Osteoblast (primary cell): ENCODE data around the gene CEP350. TPM values are rescaled to one million over a fixed set of nuclear protein-coding genes. Genes with fewer than 3 reads are reported as not detected.

Experiments
- DNase-seq: peaks from one replicate; pipeline ENCODE4 v3.0.0; 2011; ENCODE audit warnings: low spot score, mixed read lengths; ENCODE audit not compliant: insufficient read length; ENCODE audit errors: missing footprints
- H2AFZ ChIP-seq: 2 replicates; pipeline ENCODE4 v1.6.0; 2011; ENCODE audit warnings: mild to moderate bottlenecking, low read length
- H3K27ac ChIP-seq: 2 replicates; pipeline ENCODE4 v1.5.1; 2011; ENCODE audit warnings: mild to moderate bottlenecking, low read depth, low read length, moderate library complexity
- H3K27me3 ChIP-seq: 2 replicates; pipeline ENCODE4 v1.6.0; 2012; ENCODE audit warnings: mild to moderate bottlenecking, control low read depth, inconsistent platforms, low read length, moderate library complexity; ENCODE audit not compliant: insufficient read depth
- H3K36me3 ChIP-seq: 2 replicates; pipeline ENCODE4 v1.5.1; 2011; ENCODE audit warnings: mild to moderate bottlenecking, low read length, control low read depth, moderate library complexity; ENCODE audit not compliant: insufficient read depth
- H3K4me1 ChIP-seq: 2 replicates; pipeline ENCODE4 v1.5.1; 2011; ENCODE audit warnings: mild to moderate bottlenecking, low read length, control low read depth, moderate library complexity; ENCODE audit not compliant: insufficient read depth
- H3K4me2 ChIP-seq: 2 replicates; pipeline ENCODE4 v1.6.0; 2011; ENCODE audit warnings: mild to moderate bottlenecking, low read length; ENCODE audit not compliant: insufficient read depth
- H3K4me3 ChIP-seq: fragments of 200-600 bp; sonication (generic); 3 replicates; pipeline ENCODE4 v1.5.1; 2012; ENCODE audit warnings: mild to moderate bottlenecking, low read length, inconsistent platforms; ENCODE audit not compliant: insufficient read depth
- H3K79me2 ChIP-seq: 2 replicates; pipeline ENCODE4 v1.6.0; 2012; ENCODE audit warnings: mild to moderate bottlenecking, low read length, control low read depth, inconsistent platforms; ENCODE audit not compliant: insufficient read depth
- H3K9me3 ChIP-seq: 2 replicates; pipeline ENCODE4 v1.5.1; 2011; ENCODE audit warnings: low read depth, low read length, control low read depth
- H4K20me1 ChIP-seq: 2 replicates; pipeline ENCODE4 v1.6.0; 2012; ENCODE audit warnings: mild to moderate bottlenecking, low read length, control low read depth; ENCODE audit not compliant: insufficient read depth
- total RNA-seq: library from RNA; depleted of rRNA; stranded (reverse); fragments of >200 nt; gene quantifications from 2 replicates; pipeline ENCODE4 v1.2.3, GENCODE V29; 2012
- TF ChIP-seq, protein P1 (sequence below): IDR thresholded peaks from 2 replicates; pipeline ENCODE4 v1.5.1; 2011; ENCODE audit warnings: mild to moderate bottlenecking, low read depth, low read length, moderate library complexity; ENCODE audit errors: extremely low read depth

CEP350 gene
- total RNA-seq, 1 donor, result 82.2 TPM

DNA sequence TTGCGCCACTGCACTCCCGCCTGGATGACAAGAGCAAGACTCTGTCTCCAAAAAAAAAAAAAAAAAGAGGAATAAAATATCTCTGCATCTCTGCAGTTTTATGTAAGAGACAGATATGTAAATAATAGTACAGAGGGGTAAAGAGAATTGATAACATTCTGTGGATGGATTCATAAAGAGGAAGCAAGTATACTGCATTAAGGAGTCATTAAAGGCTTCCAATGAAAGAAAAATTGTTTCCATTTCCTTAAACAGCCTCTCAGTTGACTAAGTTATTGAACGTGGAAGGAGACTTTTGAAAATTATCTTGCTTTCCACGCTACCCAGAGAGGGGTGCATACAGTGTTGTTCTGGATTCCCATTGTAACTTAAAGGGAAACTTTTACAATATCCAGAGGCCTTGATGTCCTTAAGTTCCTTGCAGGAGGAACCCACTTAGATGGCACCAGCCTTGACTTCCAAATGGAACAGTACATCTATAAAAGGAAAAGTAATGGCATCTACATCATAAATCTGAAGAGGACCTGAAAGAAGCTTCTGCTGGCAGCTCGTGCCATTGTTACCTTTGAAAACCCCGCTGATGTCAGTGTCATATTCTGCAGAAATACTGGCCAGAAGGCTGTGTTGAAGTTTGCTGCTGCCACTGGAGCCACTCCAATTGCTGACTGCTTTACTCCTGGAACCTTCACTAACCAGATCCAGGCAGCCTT lies 13.8 kb downstream of the CEP350 start:
- Histone ChIP-seq H3K4me1 (peaks cover 3% of the 10 kb centered on the region), H3K27me3 (no peaks in the 10 kb centered on the region), H3K9me3 (no peaks in the 10 kb centered on the region), H3K4me3 (no peak overlapping the region), H3K27ac (no peak overlapping the region), H3K4me2 (no peak overlapping the region), H3K36me3 (no peaks in the 10 kb centered on the region), H4K20me1 (peaks cover 3% of the 10 kb centered on the region), H3K79me2 (peaks cover 97% of the 10 kb centered on the region), H2AFZ (no peak overlapping the region)
- no peak for DNase-seq
- TF ChIP-seq, protein P1, sequence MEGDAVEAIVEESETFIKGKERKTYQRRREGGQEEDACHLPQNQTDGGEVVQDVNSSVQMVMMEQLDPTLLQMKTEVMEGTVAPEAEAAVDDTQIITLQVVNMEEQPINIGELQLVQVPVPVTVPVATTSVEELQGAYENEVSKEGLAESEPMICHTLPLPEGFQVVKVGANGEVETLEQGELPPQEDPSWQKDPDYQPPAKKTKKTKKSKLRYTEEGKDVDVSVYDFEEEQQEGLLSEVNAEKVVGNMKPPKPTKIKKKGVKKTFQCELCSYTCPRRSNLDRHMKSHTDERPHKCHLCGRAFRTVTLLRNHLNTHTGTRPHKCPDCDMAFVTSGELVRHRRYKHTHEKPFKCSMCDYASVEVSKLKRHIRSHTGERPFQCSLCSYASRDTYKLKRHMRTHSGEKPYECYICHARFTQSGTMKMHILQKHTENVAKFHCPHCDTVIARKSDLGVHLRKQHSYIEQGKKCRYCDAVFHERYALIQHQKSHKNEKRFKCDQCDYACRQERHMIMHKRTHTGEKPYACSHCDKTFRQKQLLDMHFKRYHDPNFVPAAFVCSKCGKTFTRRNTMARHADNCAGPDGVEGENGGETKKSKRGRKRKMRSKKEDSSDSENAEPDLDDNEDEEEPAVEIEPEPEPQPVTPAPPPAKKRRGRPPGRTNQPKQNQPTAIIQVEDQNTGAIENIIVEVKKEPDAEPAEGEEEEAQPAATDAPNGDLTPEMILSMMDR, result no peak

DNA sequence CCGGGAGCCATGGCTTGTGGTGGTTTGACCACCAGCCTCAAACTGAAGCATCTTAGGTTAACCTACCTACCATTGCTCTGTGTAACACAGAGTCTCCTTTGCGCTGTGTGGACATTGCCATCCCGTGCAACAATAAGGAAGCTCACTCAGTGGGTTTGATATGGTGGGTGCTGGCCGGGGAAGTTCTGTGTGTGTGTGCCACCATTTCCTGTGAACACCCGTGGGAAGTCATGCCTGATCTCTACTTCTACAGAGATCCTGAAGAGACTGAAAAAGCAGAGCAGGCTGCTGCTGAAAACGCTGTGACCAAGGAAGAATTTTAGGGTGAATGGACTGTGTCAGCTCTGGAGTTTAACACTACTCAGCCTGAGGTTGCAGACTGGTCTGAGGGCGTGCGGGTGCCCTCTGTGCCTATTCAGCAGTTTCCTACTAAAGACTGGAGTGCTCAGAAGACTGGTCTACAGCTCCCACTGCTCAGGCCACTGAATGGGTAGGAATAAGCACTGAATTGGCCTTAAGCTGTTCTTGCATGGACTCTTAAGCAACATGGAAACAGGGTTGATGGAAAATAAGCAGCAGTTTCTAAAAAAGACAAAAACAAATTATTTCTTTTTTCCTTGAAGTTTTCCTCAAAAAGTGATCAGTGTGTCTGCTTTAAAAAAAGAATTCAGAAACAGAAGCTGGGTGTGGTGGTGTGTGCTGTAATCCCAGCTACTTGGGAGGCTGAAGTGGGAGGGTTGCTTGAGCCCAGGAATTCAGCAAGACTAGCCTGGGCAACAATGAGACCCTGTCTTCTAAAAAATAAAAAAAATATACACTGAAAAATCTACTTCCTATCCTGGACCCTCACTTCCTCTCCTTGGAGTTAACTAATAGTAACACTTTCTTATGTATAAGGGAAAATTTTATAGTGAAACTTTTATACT lies 14.6 kb downstream of the CEP350 start:
- TF ChIP-seq, protein P1, result no peak
- no peaks in the 10 kb centered on the region for H3K36me3 ChIP-seq
- no peak for DNase-seq
- H3K9me3 ChIP-seq, result no peaks in the 10 kb centered on the region
- peaks cover 97% of the 10 kb centered on the region for H3K79me2 ChIP-seq
- no peak overlapping the region for H3K4me2 ChIP-seq
- no peaks in the 10 kb centered on the region for H3K27me3 ChIP-seq
- peaks cover 3% of the 10 kb centered on the region for H4K20me1 ChIP-seq
- peaks cover 3% of the 10 kb centered on the region for H3K4me1 ChIP-seq
- H3K4me3 ChIP-seq, result no peak overlapping the region
- H3K27ac ChIP-seq, result no peak overlapping the region
- H2AFZ ChIP-seq, result no peak overlapping the region

DNA sequence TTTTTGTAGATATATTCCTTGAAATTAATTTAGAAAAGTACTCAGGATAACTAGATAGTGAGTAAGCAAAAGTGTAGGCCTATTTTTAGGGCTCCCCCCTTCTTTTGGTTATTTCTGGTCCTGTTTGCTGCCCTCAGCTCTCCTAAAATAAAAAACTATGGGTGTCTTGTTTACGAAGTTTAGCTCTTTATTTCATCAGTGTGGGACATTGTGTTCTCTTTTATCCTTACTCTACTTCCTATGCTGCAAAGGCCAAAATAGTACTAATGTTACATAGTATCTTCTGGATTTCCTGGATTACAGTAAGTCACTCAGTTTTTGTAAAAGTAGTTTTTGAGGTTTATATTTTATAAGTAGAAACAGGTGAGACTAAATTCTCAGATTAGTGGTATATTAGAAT lies 15.4 kb downstream of the CEP350 start:
- H3K4me2 ChIP-seq, result no peak overlapping the region
- peaks cover 4% of the 10 kb centered on the region for H4K20me1 ChIP-seq
- DNase-seq, result no peak
- no peaks in the 10 kb centered on the region for H3K36me3 ChIP-seq
- H2AFZ ChIP-seq, result no peak overlapping the region
- TF ChIP-seq, protein P1, result no peak
- no peak overlapping the region for H3K4me3 ChIP-seq
- H3K9me3 ChIP-seq, result no peaks in the 10 kb centered on the region
- no peaks in the 10 kb centered on the region for H3K4me1 ChIP-seq
- H3K79me2 ChIP-seq, result peaks cover 97% of the 10 kb centered on the region
- no peak overlapping the region for H3K27ac ChIP-seq
- no peaks in the 10 kb centered on the region for H3K27me3 ChIP-seq
